Bronchial epithelial cell (primary cell): ENCODE data around the gene DBP. TPM values are rescaled to one million over a fixed set of nuclear protein-coding genes. Genes with fewer than 3 reads are reported as not detected.
A peak's percentile ranks its signal among the peaks of the same experiment; 100 is the strongest.
"Not testable (repeated sequence)": the region's sequence is repeated elsewhere in the genome, so short reads cannot be mapped to it uniquely, and the experiment has no call there.

Experiments
- DNase-seq: peaks from one replicate; pipeline ENCODE4 v3.0.0-alpha.2; 2010; ENCODE audit warnings: low read depth
- FAIRE-seq: peaks from 2 replicates; lab custom pipeline; 2011; peaks lifted over from hg19 to GRCh38; lab: Jason Lieb, UNC
- H3K27me3 ChIP-seq: 2 replicates; pipeline ENCODE4 v1.5.1; 2011; ENCODE audit warnings: low read length; ENCODE audit not compliant: control insufficient read depth, insufficient read depth
- H3K36me3 ChIP-seq: 2 replicates; pipeline ENCODE4 v1.5.1; 2011; ENCODE audit warnings: low read length; ENCODE audit not compliant: control insufficient read depth, insufficient read depth
- H3K4me3 ChIP-seq: 2 replicates; pipeline ENCODE4 v1.5.1; 2011; ENCODE audit warnings: mild to moderate bottlenecking, low read depth, low read length, control low read depth
- CTCF ChIP-seq: IDR thresholded peaks from 2 replicates; pipeline ENCODE4 v1.5.1; 2011; ENCODE audit warnings: mild to moderate bottlenecking, moderate library complexity, low read length, control low read depth, inconsistent platforms; ENCODE audit not compliant: insufficient read depth, severe bottlenecking
- total RNA-seq: library from RNA; depleted of rRNA; stranded (reverse); fragments of >200 nt; gene quantifications from 2 replicates; pipeline ENCODE4 v1.2.1, GENCODE V29; 2014

Gene DBP
- total RNA-seq, 1 donor from 2014 or later, result 6.6 TPM

GRCh38 chr19:48661711-48662090 is 24.5 kb upstream of the DBP start:
- DNase-seq, result no peak
- no peak for TF ChIP-seq CTCF
- FAIRE-seq, result no peak

GRCh38 chr19:48660852-48661710 is 23.9 kb upstream of the DBP start:
- Histone ChIP-seq H3K4me3 (no peak overlapping the region), H3K27me3 (no peaks in the 10 kb centered on the region), H3K36me3 (no peaks in the 10 kb centered on the region)
- DNase-seq (peak; percentile 87), FAIRE-seq (no peak)
- TF ChIP-seq CTCF, result no peak

More at GRCh38 chr19:48661711-48662090, 24.5 kb upstream of the DBP start:
- Histone ChIP-seq H3K36me3 (no peaks in the 10 kb centered on the region), H3K4me3 (no peak overlapping the region), H3K27me3 (no peaks in the 10 kb centered on the region)

- no peak for FAIRE-seq
- peak; percentile 61 for DNase-seq
Observed at GRCh38 chr19:48659768-48660167, 22.6 kb upstream of the DBP start.

GRCh38 chr19:48658483-48658882 is 21.3 kb upstream of the DBP start:
- TF ChIP-seq CTCF, result no peak
- Histone ChIP-seq H3K27me3 (no peaks in the 10 kb centered on the region), H3K36me3 (no peaks in the 10 kb centered on the region), H3K4me3 (no peak overlapping the region)
- FAIRE-seq, result no peak
- no peak for DNase-seq

More at GRCh38 chr19:48659768-48660167, 22.6 kb upstream of the DBP start:
- no peaks in the 10 kb centered on the region for H3K36me3 ChIP-seq
- H3K4me3 ChIP-seq, result no peak overlapping the region
- H3K27me3 ChIP-seq, result no peaks in the 10 kb centered on the region
- TF ChIP-seq CTCF, result no peak

- not testable (repeated sequence) for H3K36me3 ChIP-seq, FAIRE-seq, H3K4me3 ChIP-seq, DNase-seq, H3K27me3 ChIP-seq
Observed at GRCh38 chr19:48657828-48658227, 20.6 kb upstream of the DBP start.

- no peak for TF ChIP-seq CTCF
- peak; percentile 84 for DNase-seq
- no peak for FAIRE-seq
Observed at GRCh38 chr19:48656840-48657474, 19.8 kb upstream of the DBP start.

More at GRCh38 chr19:48656840-48657474, 19.8 kb upstream of the DBP start:
- Histone ChIP-seq H3K4me3 (no peak overlapping the region), H3K27me3 (no peaks in the 10 kb centered on the region), H3K36me3 (no peaks in the 10 kb centered on the region)
